ENCODE results near the gene SLIT3.

The SLIT3 gene

DNA sequence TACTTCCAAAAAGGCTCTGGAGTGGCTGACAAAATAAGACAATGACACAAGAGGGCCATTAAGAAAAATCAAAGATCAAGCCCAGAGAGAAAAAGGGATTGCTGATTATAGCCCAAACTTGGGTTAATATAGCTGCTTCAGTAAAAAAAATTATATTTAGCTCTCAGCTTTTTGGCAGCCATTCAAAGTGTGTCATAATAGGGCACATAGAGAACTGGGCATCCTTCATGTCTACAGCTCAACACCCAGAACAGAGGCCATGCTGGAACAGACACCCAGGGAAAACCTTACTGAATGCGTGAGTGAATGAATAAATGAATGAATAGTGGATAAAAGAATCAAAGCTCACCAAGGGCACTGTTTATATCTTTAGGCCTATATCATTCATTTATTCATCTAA is 110.1 kb downstream of the SLIT3 start:
- no peak for DNase-seq (ENCODE audit: low read depth)
- H3K4me3 ChIP-seq (ENCODE audit: low read depth, low read length), result no peak overlapping the region
- TF ChIP-seq, protein P1, sequence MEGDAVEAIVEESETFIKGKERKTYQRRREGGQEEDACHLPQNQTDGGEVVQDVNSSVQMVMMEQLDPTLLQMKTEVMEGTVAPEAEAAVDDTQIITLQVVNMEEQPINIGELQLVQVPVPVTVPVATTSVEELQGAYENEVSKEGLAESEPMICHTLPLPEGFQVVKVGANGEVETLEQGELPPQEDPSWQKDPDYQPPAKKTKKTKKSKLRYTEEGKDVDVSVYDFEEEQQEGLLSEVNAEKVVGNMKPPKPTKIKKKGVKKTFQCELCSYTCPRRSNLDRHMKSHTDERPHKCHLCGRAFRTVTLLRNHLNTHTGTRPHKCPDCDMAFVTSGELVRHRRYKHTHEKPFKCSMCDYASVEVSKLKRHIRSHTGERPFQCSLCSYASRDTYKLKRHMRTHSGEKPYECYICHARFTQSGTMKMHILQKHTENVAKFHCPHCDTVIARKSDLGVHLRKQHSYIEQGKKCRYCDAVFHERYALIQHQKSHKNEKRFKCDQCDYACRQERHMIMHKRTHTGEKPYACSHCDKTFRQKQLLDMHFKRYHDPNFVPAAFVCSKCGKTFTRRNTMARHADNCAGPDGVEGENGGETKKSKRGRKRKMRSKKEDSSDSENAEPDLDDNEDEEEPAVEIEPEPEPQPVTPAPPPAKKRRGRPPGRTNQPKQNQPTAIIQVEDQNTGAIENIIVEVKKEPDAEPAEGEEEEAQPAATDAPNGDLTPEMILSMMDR (IDR thresholded peaks at IDR 0.05; ENCODE audit: insufficient read depth, low read depth, low read length, missing control alignments), result no peak

DNA sequence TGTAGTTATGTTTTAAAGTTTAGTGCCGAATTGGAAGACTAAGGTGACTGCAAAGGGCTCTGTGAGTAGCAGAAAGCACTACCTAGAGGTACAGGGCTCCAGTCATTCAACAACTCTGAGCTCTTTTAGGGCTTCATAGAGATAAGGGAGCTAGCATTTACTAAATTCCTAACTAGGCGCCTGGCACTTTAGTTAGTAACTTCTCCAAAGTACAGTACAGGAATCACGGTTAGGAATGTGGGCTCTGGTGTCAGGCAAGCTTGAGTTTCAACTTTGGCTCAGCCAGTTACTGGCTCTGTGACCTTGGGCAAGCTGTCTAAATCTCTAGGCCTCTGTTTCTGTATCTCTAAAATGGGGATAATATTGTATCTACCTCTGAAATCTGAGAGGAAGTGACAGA is 115.3 kb downstream of the SLIT3 start:
- H3K4me3 ChIP-seq (ENCODE audit: low read depth, low read length), result no peak overlapping the region
- no peak for DNase-seq (ENCODE audit: low read depth)
- TF ChIP-seq, protein P1 (IDR thresholded peaks at IDR 0.05; ENCODE audit: insufficient read depth, low read depth, low read length, missing control alignments), result no peak

DNA sequence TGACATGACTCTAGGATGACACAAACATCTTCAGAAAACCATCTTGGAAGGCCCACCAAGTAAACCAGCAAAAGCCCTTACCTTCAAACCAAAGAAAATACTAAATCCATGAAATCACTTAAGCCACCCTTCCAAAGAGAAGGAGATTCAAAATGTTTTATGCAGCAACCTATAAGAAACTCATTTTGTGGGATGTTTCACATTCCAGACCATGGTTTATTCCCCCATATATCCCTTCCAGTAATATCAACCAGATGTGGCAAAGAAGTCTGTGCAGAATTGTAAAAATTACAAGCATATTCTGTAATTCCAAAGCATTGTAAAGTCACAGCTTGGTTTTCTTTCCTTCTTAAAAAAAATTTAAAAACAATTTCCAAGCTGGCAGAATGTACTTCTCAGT is 117.4 kb downstream of the SLIT3 start:
- DNase-seq (ENCODE audit: low read depth), result no peak
- no peak overlapping the region for H3K4me3 ChIP-seq (ENCODE audit: low read depth, low read length)
- TF ChIP-seq, protein P1 (IDR thresholded peaks at IDR 0.05; ENCODE audit: insufficient read depth, low read depth, low read length, missing control alignments), result no peak

DNA sequence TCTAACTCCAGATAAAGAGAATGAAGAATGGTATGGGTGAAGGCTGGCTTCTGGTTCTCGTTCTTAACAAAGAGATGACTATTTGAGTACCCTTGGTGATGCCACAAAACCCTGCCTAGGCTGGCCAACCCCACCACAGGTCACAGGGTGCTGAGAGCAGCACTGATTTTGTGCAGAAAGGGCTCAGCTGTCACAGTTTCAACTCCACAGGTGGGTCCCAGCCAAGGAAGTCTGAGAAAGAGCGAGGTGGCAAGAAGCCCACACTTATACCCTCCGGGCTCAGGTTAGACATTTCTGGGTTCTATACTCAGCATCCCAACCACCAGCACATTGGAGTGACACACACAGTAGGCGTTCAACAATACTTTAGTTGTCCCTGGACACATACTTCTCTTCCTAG is 118.1 kb downstream of the SLIT3 start:
- TF ChIP-seq, protein P1 (IDR thresholded peaks at IDR 0.05; ENCODE audit: insufficient read depth, low read depth, low read length, missing control alignments), result no peak
- H3K4me3 ChIP-seq (ENCODE audit: low read depth, low read length), result no peak overlapping the region
- DNase-seq (ENCODE audit: low read depth), result no peak

DNA sequence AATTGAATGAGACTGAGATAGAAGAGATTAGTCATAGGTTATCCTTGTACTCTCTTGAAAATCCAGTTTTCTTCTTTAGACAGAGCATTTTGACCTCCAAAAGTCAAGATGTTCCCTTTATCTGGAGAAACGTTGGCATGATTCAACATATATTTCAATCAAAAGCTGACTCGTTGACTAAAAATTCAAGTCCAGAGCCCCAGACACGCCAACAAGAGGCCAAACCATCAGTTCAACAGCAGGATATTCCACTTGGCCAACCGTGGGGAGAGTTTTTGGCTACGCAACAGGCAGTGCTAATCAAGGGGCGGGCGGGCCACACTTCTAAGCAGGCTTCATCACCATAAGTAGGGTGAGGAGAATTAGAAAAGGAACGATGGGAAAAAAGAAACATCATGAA is 119.1 kb downstream of the SLIT3 start:
- DNase-seq (ENCODE audit: low read depth), result no peak
- no peak overlapping the region for H3K4me3 ChIP-seq (ENCODE audit: low read depth, low read length)
- TF ChIP-seq, protein P1 (IDR thresholded peaks at IDR 0.05; ENCODE audit: insufficient read depth, low read depth, low read length, missing control alignments), result no peak

DNA sequence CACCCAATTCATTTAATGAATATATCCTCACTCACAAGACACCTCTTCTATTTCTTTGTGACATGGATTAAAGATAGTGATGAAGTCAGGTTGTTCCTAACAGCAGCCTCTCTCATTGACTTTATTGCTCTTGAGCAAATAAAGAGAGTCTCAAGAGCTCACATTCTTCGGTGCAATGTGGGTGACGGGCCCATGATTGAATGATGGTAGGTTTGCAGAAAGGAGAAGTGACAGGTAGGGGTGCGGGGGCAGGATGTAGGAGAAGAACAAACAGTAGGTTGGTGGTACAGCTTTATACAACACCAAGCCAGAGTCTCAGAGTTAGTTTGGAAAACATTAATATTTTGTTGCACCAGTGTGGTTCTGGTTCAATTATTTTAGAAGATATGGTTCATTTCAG is 122.2 kb downstream of the SLIT3 start:
- DNase-seq (ENCODE audit: low read depth), result no peak
- H3K4me3 ChIP-seq (ENCODE audit: low read depth, low read length), result no peak overlapping the region
- TF ChIP-seq, protein P1 (IDR thresholded peaks at IDR 0.05; ENCODE audit: insufficient read depth, low read depth, low read length, missing control alignments), result no peak

DNA sequence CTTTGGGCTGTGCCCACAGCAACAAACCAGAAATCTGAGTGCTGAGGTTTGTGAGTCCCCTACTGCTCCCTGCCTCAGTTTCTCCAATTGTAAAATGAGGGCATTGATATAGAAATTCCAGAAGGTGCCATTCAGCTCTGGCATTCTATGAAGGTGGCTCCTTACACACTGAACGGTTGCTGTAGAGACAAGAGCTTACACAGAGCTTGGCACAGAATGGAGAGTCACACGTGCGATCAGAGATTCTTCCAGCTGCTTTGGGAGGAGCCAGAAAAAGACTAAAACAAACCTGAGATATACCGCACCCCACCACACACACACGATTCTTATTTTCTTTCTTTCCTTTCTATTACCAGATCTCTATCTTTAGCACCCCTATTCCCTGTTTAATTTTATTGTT is 122.7 kb downstream of the SLIT3 start:
- TF ChIP-seq, protein P1 (IDR thresholded peaks at IDR 0.05; ENCODE audit: insufficient read depth, low read depth, low read length, missing control alignments), result no peak
- H3K4me3 ChIP-seq (ENCODE audit: low read depth, low read length), result no peak overlapping the region

More for the DNA sequence above, 122.7 kb downstream of the SLIT3 start:
- DNase-seq (ENCODE audit: low read depth), result no peak

All from GM12865 (cell line).